ENCODE data around the gene PSMA7.
A peak's percentile ranks its signal among the peaks of the same experiment; 100 is the strongest.
"Not testable (repeated sequence)": the region's sequence is repeated elsewhere in the genome, so short reads cannot be mapped to it uniquely, and the experiment has no call there.

PSMA7 gene

GRCh38 chr20:62155428-62156253 is 12.4 kb upstream of the PSMA7 start:
- peak; percentile 60 for DNase-seq (ENCODE audit: low spot score)

- no peak for DNase-seq (ENCODE audit: low spot score)
Measured at GRCh38 chr20:62151835-62152364, 8.7 kb upstream of the PSMA7 start.

DNA sequence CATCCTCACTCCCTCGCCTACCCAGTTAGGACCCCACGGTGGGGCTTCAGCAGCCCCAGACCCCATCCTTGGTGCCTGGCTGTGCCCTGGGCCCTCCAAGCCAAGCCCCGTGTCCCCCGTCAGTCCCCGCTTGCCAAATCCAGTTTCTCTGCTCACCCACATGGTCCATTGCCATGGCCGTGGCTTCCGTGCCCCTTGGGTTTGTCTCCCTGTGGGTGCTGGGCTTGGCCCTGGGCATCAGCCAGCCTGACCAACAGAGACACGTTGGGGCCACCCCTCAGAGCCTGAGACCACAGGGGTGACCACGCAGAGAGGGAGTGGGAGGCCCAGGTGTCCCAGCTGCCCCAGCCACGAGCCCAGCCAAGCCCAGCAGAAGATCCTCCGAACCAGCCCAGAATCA is 8.0 kb upstream of the PSMA7 start:
- no peak for DNase-seq (ENCODE audit: low spot score)

GRCh38 chr20:62150310-62150575 is 7.0 kb upstream of the PSMA7 start:
- no peak for DNase-seq (ENCODE audit: low spot score)

GRCh38 chr20:62149532-62150309 is 6.5 kb upstream of the PSMA7 start:
- no peak for DNase-seq (ENCODE audit: low spot score)

DNA sequence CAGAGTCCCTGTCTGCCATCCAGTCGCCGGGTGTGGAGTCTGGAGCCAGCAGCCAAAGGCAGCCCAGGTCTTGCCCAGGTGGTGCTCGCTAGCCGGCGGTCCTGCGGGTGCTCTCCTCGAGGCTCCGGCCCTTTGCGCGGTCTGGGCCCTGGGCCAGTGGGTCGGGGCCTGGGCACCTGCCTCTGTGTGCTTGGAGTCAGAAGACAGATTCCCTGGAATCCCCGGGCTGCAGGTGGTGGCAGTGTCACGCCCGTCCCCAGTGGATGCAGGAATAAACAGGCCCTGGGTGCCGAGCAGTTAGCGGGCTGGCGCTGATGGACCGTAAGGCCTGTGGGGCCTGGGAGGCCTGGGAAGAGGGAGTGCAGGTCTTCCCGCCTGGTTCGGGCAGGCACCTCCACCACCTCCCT is 5.7 kb upstream of the PSMA7 start:
- DNase-seq (ENCODE audit: low spot score), result no peak

- DNase-seq (ENCODE audit: low spot score), result not testable (repeated sequence)
Measured at GRCh38 chr20:62148383-62148782, 5.2 kb upstream of the PSMA7 start.

DNA sequence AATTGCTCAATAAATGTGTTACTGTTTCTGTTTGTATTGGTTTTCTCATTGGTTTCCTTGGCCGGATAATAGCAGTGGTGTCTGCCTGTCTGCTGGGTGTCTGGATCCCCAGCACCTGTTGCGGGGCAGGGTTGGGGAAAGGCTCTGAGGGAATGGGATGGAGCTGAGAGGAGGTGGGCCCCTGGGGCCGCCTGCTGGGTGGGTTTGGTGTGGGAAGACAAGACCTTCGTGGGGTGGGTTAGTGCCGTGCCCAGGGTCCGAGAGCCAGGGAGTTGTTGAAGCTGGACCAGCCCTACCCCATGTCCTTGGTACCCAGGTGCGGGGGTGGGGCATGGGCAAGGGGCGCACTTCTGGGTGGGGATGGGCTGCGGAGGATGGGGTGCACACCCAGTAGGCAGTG is 4.3 kb upstream of the PSMA7 start:
- no peak for DNase-seq (ENCODE audit: low spot score)

DNA sequence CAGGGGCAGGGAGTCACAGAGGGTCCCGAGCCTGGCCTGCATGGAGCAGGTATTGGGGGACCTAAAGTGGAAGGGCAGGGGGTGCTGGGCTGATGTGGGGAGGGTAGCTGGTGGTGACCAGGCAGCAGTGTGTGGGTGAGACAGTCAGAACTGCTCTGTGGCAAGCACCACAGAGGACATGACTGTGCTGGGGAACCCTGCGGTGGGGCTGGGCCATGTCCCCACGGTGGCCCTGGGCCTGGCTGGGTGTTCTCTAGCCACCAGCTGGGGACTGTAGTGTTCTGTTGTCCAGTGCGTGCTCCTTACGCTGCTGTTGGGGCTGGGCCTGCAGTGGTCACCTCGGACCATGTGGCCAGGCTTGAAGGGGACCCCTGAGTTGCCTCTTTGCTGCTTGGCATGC is 3.9 kb upstream of the PSMA7 start:
- no peak for DNase-seq (ENCODE audit: low spot score)

- DNase-seq (ENCODE audit: low spot score), result no peak
Measured at GRCh38 chr20:62146019-62146755, 3.0 kb upstream of the PSMA7 start.

DNA sequence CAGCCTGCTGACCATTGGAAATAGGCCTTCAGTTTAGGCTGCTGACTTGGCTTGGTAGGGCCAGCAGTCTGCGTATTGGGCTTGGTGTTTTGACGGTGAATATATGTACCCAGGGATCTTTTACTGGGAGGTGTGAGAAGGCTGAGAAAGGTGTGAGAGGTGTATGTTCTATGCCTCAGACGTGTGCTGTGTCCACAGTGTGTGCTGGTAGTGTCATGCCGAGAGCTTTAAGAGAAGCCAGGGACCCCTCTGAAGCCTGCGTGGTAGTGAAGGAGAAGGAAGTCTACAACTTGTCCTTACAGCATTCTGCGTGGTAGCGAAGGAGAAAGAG is 2.5 kb upstream of the PSMA7 start:
- DNase-seq (ENCODE audit: low spot score), result no peak

- peak; percentile 72 for DNase-seq (ENCODE audit: low spot score)
Measured at GRCh38 chr20:62143957-62144825, 997 bp upstream of the PSMA7 start.

DNA sequence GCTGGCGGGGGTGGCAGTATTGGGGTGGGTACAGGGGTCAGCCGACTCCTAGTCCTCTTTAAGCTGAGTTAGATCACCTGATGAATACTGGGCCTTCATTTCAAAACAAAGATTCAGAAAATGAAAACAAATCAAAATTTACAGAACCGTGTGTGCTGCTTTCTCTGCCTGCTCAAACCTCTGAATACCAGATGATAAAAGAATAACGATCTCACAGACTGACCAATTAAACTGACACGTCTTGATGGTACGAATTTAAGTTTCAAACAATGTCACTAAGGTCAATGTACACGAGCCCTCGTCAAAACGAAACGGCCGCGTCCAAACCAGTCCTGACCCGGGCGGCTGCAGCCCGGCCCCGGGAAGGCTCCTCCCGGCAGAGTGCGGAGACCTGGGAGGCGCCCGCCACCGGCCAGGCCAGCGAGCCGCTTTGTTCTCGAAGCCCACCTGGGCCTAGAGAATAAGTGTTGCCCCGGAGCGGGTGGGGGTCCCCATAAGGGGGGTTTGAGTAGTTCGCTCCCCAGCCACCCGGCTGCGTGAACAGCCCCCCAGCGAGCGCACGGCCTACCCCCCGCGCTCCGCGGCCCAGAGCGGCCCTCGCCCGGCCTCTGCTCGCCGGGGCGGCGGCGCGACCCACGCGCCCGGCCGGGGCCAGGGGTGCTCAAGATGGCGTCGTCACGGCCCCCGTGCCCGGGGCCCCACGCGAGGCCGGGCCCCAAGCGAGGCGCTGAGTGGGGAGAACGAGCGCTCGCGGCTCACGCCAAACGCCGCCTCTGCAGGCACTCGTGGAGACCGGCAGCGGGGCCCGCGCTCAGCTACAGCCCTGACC is 728 bp downstream of the PSMA7 start:
- DNase-seq (ENCODE audit: low spot score), result no peak

GRCh38 chr20:62141397-62142251 is 1.6 kb downstream of the PSMA7 start:
- no peak for DNase-seq (ENCODE audit: low spot score)

GRCh38 chr20:62141043-62141396 is 2.2 kb downstream of the PSMA7 start:
- no peak for DNase-seq (ENCODE audit: low spot score)

DNA sequence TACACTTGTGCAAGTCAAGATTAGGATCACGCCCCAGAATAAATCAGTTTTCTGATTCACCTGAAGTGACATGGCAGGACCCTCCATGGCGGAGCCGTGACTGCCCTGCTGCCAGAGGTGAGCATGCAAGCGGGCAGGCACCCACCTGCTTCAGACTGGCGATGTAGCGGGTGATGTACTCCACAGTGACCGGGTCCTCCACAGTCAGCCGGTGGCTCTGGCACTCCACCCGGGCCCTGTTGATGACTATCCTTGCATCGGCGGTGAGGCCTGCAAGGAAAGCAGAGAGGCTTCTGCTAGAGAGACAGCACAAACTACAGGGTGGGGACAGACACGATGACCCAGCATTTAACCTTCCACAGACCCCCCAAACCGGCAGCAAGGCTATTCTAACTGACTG is 3.6 kb downstream of the PSMA7 start:
- DNase-seq (ENCODE audit: low spot score), result no peak

- no peak for DNase-seq (ENCODE audit: low spot score)
Measured at GRCh38 chr20:62138912-62139311, 4.3 kb downstream of the PSMA7 start.

GRCh38 chr20:62138204-62138543 is 5.0 kb downstream of the PSMA7 start:
- DNase-seq (ENCODE audit: low spot score), result no peak

GRCh38 chr20:62137478-62138203 is 5.6 kb downstream of the PSMA7 start:
- no peak for DNase-seq (ENCODE audit: low spot score)

- DNase-seq (ENCODE audit: low spot score), result no peak
Measured at GRCh38 chr20:62137092-62137384, 6.2 kb downstream of the PSMA7 start.

Data from iPS-NIHi11 (cell line).